Pancreas (tissue), 10 donors: ENCODE data around the gene AKNA. TPM values are rescaled to one million over a fixed set of nuclear protein-coding genes. Genes with fewer than 3 reads are reported as not detected.

ENCODE experiments used
- ATAC-seq, 4 donors: fragments of 200-7000 bp; cut with Tn5 transposase; one replicate each; pipeline versions ENCODE4 v1.8.0 to v1.9.1; 2020; ENCODE audit warnings: mild to moderate bottlenecking in 4 of 4, moderate library complexity in 4 of 4
- DNase-seq, 6 donors: peaks; one replicate each; pipeline ENCODE4 v3.0.0-alpha.2; 2020
- FAIRE-seq: peaks from 2 replicates; lab custom pipeline; 2012; peaks lifted over from hg19 to GRCh38; lab: Jason Lieb, UNC
- H3K27ac ChIP-seq, 4 donors: fragments of 200-600 bp; sonication (generic); 1 replicate in 3 of 4; 2 replicates in 1 of 4; pipeline versions ENCODE4 v1.5.0 to v1.8.0; 2020
- H3K27me3 ChIP-seq, 4 donors: fragments of 200-600 bp; one replicate each; pipeline ENCODE4 v1.8.0; 2021
- H3K36me3 ChIP-seq, 3 donors: fragments of 200-600 bp; sonication (generic) in 1 of 3; one replicate each; pipeline versions ENCODE4 v1.5.0 to v1.8.0; 2020 to 2021
- H3K4me1 ChIP-seq, 3 donors: fragments of 200-600 bp; one replicate each; pipeline ENCODE4 v1.8.0; 2021
- H3K4me3 ChIP-seq, 4 donors: fragments of 200-600 bp; sonication (generic) in 2 of 4; one replicate each; pipeline versions ENCODE4 v1.5.0 to v1.8.0; 2020 to 2021
- H3K9me3 ChIP-seq, 4 donors: fragments of 200-600 bp; one replicate each; pipeline ENCODE4 v1.8.0; 2021
- WGBS, 2 donors: extraction: QIAGEN DNeasy Blood & Tissue Kit; methylation state at CpG; one replicate each; pipeline ENCODE4 v1.1.7; 2013; 5-methylcytosine and 5-hydroxymethylcytosine counted together
- intact Hi-C, 3 donors: fragments of 100-400 bp; cut with DNase I; formaldehyde crosslinking; loops; one replicate each; pipeline versions ENCODE4 v1.11.1 to v1.14.2; 2022
- polyA plus RNA-seq, 2 donors: library from polyadenylated mRNA; stranded (reverse); fragments of 200-250 nt; gene quantifications; one replicate each; pipeline ENCODE4 v1.2.3, GENCODE V29; 2013
- total RNA-seq, 6 donors: library from RNA; stranded (reverse); fragmentation: NEBNext Ultra II Directional in 4 of 6; extraction: Animal tissue kit (Norgen Biotek cat#: 25700) in 4 of 6; gene quantifications; one replicate each; pipeline versions ENCODE4 v1.2.1 to v1.2.4, GENCODE V29; 2021 to 2023
- TF ChIP-seq, protein P1 (sequence below), 4 donors: fragments of 200-600 bp; sonication (generic) in 3 of 4; IDR thresholded peaks; one replicate each; pipeline versions ENCODE4 v1.5.0 to v1.8.0; 2021; ENCODE audit warnings: antibody characterized with exemption in 4 of 4
- donor health status: healthy with polysubstance abuse.
- donor health status: DM: no; HTN: no; CAD: no; lungs with moderate emphysema.
- donor health status: DM: no; HTN: no; CAD: no.
- donor health status: control.
- donor health status: control.
- donor health status: Bipolar disorder and iron deficiency.
- donor health status: DM: yes; HTN: yes; CAD: no.
- donor health status: DM: no; HTN: no; CAD: no.
- donor health status: DM: no; HTN: no; CAD: no.
- donor health status: DM: yes; HTN: yes; CAD: no.

AKNA gene
- total and polyA plus RNA-seq, 8 donors, result 5.4 to 18.0 (median 10.4) TPM

DNA sequence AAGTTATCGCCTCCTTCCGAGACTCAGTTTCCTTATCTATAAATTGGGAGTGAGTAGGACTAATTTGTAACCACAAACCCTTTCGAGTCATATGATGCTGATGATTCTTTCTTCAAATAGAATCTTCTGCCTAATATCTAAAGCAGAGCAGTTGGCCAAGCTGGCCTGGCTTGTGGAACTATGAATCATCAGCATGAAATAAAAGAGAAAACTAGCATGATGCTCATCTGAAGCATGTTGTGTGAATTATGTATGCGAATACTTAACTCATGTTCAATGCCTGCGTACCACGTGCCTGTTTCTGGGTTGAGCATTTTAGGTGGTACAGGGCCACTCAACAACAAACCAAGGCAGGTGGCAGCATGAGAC is 79.9 kb downstream of the AKNA start:
- Histone ChIP-seq H3K9me3 (no peaks in the 10 kb centered on the region), H3K27ac (no peak overlapping the region), H3K27me3 (no peaks in the 10 kb centered on the region), H3K4me1 (no peaks in the 10 kb centered on the region), H3K4me3 (no peak overlapping the region), H3K36me3 (peaks cover 0 to 6% (median 0%) of the 10 kb centered on the region in 3 donors)
- DNase-seq, result peak in 2 of 6 donors; percentile 9 to 10
- no peak for FAIRE-seq
- TF ChIP-seq, protein P1, sequence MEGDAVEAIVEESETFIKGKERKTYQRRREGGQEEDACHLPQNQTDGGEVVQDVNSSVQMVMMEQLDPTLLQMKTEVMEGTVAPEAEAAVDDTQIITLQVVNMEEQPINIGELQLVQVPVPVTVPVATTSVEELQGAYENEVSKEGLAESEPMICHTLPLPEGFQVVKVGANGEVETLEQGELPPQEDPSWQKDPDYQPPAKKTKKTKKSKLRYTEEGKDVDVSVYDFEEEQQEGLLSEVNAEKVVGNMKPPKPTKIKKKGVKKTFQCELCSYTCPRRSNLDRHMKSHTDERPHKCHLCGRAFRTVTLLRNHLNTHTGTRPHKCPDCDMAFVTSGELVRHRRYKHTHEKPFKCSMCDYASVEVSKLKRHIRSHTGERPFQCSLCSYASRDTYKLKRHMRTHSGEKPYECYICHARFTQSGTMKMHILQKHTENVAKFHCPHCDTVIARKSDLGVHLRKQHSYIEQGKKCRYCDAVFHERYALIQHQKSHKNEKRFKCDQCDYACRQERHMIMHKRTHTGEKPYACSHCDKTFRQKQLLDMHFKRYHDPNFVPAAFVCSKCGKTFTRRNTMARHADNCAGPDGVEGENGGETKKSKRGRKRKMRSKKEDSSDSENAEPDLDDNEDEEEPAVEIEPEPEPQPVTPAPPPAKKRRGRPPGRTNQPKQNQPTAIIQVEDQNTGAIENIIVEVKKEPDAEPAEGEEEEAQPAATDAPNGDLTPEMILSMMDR (IDR thresholded peaks at IDR 0.05), result no peak
- intact Hi-C loops, result no loop called here
- WGBS, 2 donors, result 90 to 96% methylated on average over 6 of the region's 6 CpGs
- no peak for ATAC-seq

DNA sequence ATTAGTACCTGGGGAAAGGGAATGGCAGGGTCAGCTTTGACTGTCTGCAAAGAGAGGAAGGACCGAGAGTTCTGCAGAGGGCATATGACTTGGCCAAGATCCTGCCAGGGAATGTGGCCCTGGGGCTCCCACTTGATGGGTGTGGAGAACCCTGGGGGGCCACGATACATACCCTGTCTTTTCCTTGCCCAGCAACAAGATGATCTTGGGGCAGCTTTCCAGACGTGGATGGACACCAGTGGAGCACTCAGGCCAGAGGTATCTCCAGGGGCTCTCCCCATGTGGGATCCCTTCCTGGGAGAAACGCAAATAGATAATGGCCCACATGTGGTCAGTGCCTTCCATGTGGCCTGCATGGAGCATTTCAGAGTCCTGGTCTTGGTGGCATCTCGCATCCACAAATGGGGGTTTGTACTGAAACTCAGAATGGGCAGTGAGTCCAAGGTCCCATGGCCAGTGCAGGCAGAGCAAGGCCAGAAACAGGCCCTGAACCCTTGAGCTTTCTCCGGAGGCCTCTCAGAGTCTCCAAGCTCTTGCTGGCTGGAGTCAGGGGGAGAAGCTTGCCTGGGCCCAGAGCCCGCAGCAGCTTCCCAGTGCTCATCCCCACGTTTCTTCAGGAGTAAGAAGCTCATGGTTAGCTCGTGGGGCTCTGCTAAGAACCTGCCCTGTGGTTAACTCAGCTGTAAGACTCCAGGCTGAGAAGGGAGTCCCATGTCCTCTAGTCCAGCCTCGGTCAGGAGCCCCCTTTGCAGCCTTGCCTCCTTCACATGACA is 83.2 kb downstream of the AKNA start:
- Histone ChIP-seq H3K4me3 (no peak overlapping the region), H3K9me3 (no peaks in the 10 kb centered on the region), H3K27me3 (no peaks in the 10 kb centered on the region), H3K27ac (no peak overlapping the region), H3K36me3 (no peaks in the 10 kb centered on the region), H3K4me1 (no peaks in the 10 kb centered on the region)
- DNase-seq (peak in 4 of 6 donors; percentile 6 to 36 (median 16)), ATAC-seq (no peak), FAIRE-seq (no peak)
- WGBS, 2 donors, result 89 to 91% methylated on average over 10 of the region's 10 CpGs
- TF ChIP-seq, protein P1 (IDR thresholded peaks at IDR 0.05), result no peak
- intact Hi-C loops, result no loop called here

DNA sequence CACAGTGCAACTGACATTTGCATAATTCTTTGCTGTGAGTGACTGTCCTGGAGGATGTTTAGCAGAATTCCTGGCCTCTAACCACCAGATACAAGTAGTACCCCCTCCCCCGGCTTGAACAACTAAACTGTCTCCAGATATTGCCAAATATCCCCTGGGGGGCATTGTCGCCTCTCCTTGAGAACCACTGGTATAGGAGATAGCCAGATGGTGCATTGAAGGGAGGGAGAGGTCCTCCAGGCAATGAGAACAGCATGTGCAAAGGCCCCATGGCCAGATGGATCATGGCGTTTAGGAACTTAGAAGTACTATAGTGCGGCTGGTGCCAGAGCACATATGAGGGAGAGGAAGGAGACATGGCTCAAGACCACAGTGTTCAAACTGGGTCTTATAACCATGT is 83.8 kb downstream of the AKNA start:
- 91 to 95% methylated on average over 4 of the region's 4 CpGs for WGBS, 2 donors
- FAIRE-seq (no peak), ATAC-seq (no peak), DNase-seq (peak in 3 of 6 donors; percentile 2 to 26 (median 8))
- Histone ChIP-seq H3K36me3 (no peaks in the 10 kb centered on the region), H3K27ac (no peak overlapping the region), H3K4me1 (no peaks in the 10 kb centered on the region), H3K4me3 (no peak overlapping the region), H3K9me3 (no peaks in the 10 kb centered on the region), H3K27me3 (no peaks in the 10 kb centered on the region)
- intact Hi-C loops, result no loop called here
- TF ChIP-seq, protein P1 (IDR thresholded peaks at IDR 0.05), result no peak

DNA sequence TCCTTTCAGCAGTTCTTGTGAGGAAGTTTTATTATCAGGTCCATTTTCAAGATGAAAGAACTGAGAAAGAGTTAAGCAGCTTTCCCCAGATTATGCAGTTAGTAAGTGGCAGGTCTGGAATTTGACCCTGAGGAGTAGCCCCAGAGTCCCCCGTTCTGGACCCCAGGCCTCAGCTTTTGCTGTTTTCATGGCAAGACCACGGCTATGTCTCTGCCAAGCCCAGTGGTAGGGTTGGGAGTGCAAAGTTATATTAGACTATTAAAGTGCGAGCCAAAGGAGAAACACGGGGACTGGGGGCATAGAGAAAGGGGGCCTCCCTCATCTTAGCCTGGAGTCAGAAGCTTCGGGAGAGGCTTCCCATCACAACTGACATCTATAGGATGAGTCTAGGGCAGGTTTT is 84.2 kb downstream of the AKNA start:
- DNase-seq, result peak in 3 of 6 donors; percentile 3 to 11 (median 4)
- 79 to 89% methylated on average over 5 of the region's 5 CpGs for WGBS, 2 donors
- FAIRE-seq, result no peak
- no peaks in the 10 kb centered on the region for H3K4me1 ChIP-seq
- H3K27ac ChIP-seq, result no peak overlapping the region
- no peaks in the 10 kb centered on the region for H3K36me3 ChIP-seq
- no peak overlapping the region for H3K4me3 ChIP-seq
- TF ChIP-seq, protein P1 (IDR thresholded peaks at IDR 0.05), result no peak
- no peaks in the 10 kb centered on the region for H3K27me3 ChIP-seq
- intact Hi-C loops, result no loop called here
- H3K9me3 ChIP-seq, result no peaks in the 10 kb centered on the region
- ATAC-seq, result no peak

DNA sequence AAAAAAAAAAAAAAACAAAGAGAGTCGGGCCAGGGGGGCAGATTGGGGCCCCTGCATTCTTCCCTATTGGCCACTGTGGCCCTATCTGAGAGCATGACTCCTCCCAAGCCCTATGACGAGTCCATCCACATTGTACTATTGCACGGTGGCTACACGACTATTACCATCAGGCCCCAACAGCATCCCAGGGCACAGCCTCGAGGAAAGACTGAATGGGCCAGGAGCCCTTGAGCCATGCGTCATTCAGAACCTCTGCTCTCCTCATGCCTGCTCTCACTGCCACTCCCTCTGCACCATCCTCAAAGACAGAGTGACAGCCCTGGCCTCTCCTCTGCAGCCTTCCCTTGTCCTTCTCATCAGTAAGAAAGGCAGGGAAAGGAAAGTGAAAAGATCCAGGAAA is 85.1 kb downstream of the AKNA start:
- peak in 2 of 6 donors; percentile 3 to 4 for DNase-seq
- FAIRE-seq, result no peak
- intact Hi-C loops, result no loop called here
- H3K27me3 ChIP-seq, result no peaks in the 10 kb centered on the region
- H3K4me3 ChIP-seq, result no peak overlapping the region
- no peak overlapping the region for H3K27ac ChIP-seq
- ATAC-seq, result no peak
- no peaks in the 10 kb centered on the region for H3K36me3 ChIP-seq
- no peaks in the 10 kb centered on the region for H3K9me3 ChIP-seq
- 78 to 89% methylated on average over 6 of the region's 6 CpGs for WGBS, 2 donors
- no peaks in the 10 kb centered on the region for H3K4me1 ChIP-seq
- TF ChIP-seq, protein P1 (IDR thresholded peaks at IDR 0.05), result no peak
